SK-N-SH treated with all-trans-retinoic acid at 6 μM for 48 hours (cell line): ENCODE results near the gene C1orf115.

Experiments
- CSDC2 ChIP-seq: fragments of 250-450 bp; sonication (Bioruptor Pico); IDR thresholded peaks from 2 replicates; pipeline ENCODE4 v1.5.0; 2020; ENCODE audit warnings: mild to moderate bottlenecking, moderate library complexity
- ESRRG ChIP-seq: fragments of 250-450 bp; sonication (Bioruptor Pico); IDR thresholded peaks from 2 replicates; pipeline ENCODE4 v1.6.1; 2021; ENCODE audit warnings: mild to moderate bottlenecking
- ISL1 ChIP-seq: fragments of 250-450 bp; sonication (Bioruptor Pico); IDR thresholded peaks from 2 replicates; pipeline ENCODE4 v2.1.2; 2022; ENCODE audit warnings: mild to moderate bottlenecking, moderate library complexity
- PATZ1 ChIP-seq: fragments of 250-450 bp; sonication (Bioruptor Pico); IDR thresholded peaks from 2 replicates; pipeline ENCODE4 v1.8.0; 2020; ENCODE audit warnings: mild to moderate bottlenecking, moderate library complexity, borderline replicate concordance
- ZFP3 ChIP-seq: fragments of 250-450 bp; sonication (Bioruptor Pico); IDR thresholded peaks from 2 replicates; pipeline ENCODE4 v1.5.0; 2020; ENCODE audit warnings: mild to moderate bottlenecking, moderate library complexity
- ZFP30 ChIP-seq: fragments of 450-650 bp; formaldehyde crosslinking; IDR thresholded peaks from 2 replicates; pipeline ENCODE4 v1.5.0; 2022; ENCODE audit warnings: mild to moderate bottlenecking, moderate library complexity

DNA sequence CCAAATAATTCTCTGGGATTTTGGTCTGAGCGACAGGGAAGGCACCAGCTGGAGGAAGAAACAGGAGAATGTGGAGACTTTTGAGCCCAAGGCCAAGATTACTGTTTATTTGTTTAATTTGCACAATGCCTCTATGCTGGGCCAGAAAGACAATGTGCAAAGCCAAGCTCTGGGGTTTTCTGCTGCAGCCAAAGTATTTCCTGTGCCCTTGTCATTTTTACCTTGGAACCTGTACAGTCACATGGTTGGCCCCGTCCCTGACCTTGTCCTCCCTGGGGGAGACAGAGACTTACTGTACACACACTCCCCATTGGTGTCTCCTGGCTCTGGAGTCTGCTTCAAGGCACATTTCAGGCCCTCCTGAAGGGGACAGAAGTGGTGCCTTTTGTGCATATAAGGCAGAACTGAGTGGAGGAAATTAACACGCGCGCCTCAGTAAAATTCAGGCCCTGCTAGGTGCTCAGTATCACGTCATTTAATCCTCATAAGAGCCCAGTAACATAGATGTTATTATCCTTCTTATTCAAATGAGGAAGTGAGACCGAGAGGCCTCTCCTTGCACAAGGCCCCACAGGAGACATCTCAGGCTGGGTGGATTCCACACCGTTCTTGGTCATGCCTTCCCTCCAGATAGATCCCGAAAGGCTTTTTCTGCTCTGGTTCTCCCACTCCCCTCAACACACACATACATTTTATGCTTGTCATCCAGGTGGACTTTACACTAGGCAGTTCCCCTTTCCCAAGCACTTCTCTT lies 21.1 kb downstream of the C1orf115 start:
- TF ChIP-seq ZFP30 (CRISPR knock-in tag) = no peak
- no peak for TF ChIP-seq PATZ1 (CRISPR knock-in tag)
- TF ChIP-seq ESRRG (CRISPR knock-in tag) = no peak
- TF ChIP-seq ISL1 (CRISPR knock-in tag) = no peak
- TF ChIP-seq ZFP3 (CRISPR knock-in tag) = no peak
- TF ChIP-seq CSDC2 (CRISPR knock-in tag) = no peak
